GM19467 (cell line): ENCODE data around the gene HOXB6.

ENCODE experiments used
- ATAC-seq: cut with Tn5 transposase; IDR thresholded peaks from one replicate; pipeline ENCODE4 v1.9.1; 2021; ENCODE audit warnings: mild to moderate bottlenecking, moderate library complexity; ENCODE audit not compliant: unreplicated experiment

Gene HOXB6

DNA sequence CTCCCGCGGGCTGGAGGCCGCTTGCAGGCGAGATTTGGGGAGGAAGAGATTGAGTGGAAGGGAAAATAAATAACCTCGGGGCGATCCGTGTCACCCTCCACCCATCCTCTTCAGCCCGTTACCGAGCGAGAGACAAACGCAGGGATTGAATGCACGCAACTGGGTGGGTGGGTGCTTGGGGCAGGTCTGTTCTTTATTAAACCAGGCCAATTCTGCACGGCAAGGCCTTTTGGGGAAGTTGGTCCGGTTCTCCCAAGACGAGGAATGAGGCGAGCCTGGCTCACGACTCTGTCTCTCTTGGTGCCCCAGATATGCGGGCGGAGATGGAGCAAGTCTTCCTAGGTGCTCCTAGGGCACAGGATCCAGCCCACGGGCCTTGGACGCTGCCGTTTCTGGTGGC, 6.4 kb upstream of the HOXB6 start:
- no peak for ATAC-seq

- ATAC-seq, result no peak
Observed at GRCh38 chr17:48610282-48611211, 5.8 kb upstream of the HOXB6 start, which contains the start of gene HOXB7. TSS of gene HOXB7 (minus strand) at chr17:48611017. CDS start at chr17:48610918, 99 bp downstream.

- no peak for ATAC-seq
Observed at GRCh38 chr17:48609759-48610281, 5.0 kb upstream of the HOXB6 start.

DNA sequence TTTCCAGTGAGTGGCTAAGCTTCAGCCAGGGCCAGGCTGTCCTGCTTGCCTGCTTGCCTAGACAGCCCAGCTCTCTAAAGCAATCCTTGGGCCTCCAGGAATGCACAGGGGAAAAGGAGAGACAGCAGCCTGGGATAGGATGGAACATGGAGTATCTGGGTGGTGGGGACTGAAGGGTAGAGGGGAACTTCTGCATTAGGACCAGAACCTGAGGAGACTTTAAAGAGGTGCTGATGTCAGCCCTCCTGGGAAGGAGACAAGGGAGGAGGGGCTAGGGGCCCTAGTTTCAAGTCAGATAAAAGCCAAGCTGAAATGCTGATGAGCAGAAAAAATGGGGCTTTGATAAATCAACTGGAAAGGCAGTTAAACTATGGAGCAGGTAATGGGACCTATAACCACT, 4.2 kb upstream of the HOXB6 start:
- no peak for ATAC-seq

DNA sequence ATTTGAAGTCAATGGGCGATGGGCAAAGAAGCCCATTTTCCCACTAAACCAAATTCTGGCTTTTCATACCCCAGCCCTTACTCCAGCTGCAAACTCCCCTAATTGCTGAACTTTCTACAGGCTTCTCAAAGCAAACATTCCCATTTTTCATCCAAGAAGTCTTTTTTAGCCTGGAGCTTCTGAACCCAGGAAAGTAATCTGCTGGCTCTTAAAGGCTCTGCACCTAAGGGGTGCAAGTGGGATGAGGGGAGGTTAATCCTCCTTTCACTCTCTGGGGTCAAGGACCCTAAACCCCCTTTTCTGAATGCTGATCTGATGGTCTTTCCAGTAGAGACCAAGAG, 3.7 kb upstream of the HOXB6 start:
- ATAC-seq, result no peak

DNA sequence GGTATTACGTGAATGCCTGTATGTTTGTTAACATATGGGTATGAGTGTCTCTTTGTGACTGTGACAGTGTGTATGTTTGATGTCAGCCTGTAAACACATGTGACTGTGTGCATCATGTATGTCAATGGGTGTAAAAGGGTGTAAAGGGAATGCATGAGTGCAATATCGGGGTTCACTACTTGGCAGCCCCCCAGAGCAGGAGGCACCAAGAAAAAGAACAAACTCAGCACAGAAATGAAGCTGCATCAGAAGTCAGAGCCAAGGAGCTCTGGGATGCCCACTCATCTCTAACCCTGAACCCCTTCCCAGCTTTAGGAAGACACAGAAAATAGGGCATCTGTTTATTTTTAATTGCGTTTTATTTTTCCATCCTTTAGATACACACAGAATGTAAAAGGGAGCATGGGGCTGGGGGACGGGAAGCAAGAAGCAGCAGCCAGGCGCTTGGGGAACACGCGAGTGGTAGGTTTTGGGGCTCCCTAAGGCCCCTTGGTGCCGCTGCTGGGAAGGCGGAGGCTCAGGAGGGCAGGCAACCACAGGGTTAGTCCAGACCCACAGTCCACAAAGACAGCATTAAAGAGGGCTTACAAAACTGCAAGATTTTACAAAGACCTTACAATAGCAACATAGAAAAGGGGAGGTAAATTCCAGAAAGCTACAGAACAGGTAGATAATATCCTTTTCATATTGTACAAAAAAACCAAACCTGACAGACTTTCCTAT, 2.3 kb upstream of the HOXB6 start:
- ATAC-seq, result no peak

- ATAC-seq, result no peak
Observed at GRCh38 chr17:48605991-48606891, 1.5 kb upstream of the HOXB6 start.

DNA sequence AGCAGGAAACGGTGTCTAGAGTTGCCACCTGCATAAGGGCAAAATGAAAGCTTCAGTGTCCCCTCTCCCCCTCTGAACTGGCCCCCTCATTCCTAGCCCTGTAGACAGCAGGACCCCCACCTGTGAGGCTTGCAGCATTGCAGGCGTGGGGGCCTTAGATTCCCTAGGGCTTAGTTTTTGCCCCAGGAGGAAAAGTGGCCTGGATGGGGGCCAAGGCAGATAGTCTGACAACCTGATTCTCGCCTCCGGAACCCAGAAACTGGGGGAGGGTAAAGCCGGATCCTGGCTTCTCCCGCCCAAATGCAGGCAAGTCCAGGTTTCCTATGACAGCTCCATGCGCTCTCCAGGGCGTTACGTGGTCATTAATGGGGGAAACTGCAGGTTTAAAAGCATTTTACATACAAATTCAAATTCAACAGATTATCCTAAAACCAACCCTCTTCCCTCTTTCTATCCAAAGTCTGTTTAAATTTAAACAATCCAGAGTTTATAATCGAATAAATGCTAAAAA, 678 bp upstream of the HOXB6 start:
- ATAC-seq, result no peak

GRCh38 chr17:48603959-48604769, 622 bp downstream of the HOXB6 start:
- ATAC-seq, result no peak

GRCh38 chr17:48601539-48602425, 3.0 kb downstream of the HOXB6 start:
- ATAC-seq, result no peak

GRCh38 chr17:48601207-48601538, 3.6 kb downstream of the HOXB6 start:
- ATAC-seq, result no peak

GRCh38 chr17:48600244-48601098, 4.3 kb downstream of the HOXB6 start:
- ATAC-seq, result no peak

DNA sequence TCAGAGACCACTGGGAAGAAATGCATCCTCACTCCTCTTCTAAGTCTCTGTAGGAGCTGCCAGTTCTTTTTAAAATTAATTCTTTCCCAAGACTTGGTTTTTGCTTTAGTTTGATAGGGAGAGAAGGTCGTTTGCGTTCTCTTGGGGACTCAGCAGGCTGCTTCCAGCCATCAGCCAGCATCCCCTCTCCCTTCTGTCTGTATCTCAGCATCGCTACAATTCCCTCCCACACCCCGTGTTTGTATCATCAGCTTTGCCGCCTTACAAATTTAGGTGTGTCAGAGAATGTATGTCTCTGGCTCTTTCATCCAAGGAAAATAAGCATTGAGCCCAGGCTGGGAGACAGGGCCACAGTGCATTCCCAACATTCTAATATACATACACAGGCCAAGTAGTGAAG, 5.4 kb downstream of the HOXB6 start:
- ATAC-seq, result no peak

- ATAC-seq, result no peak
Observed at GRCh38 chr17:48598736-48599135, 6.0 kb downstream of the HOXB6 start.

- no peak for ATAC-seq
Observed at GRCh38 chr17:48597778-48598631, 6.8 kb downstream of the HOXB6 start.

DNA sequence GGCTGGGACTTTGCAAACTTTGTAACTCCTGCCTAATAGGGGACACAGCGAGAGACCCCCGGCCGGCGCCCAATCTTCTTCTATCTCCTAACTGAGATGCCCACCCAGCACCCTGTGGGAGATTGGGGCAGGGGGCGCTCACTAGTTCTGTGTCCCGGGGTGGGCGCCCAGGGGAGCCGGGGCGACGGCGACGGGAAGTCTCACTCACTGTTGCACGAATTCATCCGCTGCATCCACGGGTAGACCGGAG, 7.3 kb downstream of the HOXB6 start:
- ATAC-seq, result no peak

DNA sequence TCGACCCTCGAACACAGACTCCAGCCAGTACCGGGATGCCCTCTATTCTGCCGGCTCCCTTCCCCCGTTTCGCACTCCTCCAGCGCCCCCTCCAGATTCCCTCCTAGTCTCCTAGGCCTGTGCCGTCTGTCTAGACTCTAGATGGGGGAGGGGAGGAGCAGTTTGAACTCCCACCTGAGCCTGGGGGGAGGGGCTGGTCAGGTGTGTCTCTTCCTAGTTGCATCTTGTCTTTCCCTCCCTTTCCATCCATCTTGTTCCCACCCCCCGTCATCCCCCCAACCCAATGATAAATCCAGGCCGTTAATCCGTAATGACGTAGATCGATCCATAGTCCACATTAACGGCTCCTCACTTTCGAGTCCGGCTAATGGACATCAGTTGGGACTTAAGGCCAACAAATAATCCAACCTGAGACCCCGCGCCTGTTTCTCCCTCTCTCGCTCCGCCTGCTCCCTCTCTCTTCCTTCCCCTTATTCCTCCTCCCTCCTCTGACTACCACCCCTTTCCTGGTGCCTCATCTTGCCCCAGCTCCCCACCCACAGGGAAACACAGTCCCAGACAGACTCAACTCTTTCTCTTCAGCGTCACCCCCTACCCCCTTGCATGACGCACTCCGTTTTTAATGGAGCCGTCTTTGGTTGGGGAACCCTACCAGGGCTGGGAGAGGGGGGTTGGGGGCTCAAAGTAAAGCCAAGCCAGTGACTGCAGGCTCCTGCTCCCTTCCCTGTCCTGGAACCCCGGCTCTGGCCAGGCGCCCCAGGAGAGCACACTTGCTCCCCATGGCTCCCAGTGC, 7.9 kb downstream of the HOXB6 start:
- ATAC-seq, result no peak
